ENCODE data around the gene WNT7B. TPM values are rescaled to one million over a fixed set of nuclear protein-coding genes. Genes with fewer than 3 reads are reported as not detected.

WNT7B gene
- total RNA-seq, 2 experiments from 2014 or later: not detected

- peaks cover 27 to 47% of the 10 kb centered on the region in 2 experiments for H3K27me3 ChIP-seq (ENCODE audit: control insufficient read depth in 1 of 2, insufficient read depth in 2 of 2, low read length in 2 of 2)
- Mint-ChIP-seq H3K4me1 (ENCODE audit: low read depth) (no peaks in the 10 kb centered on the region), H3K4me3 (no peak overlapping the region), H3K36me3 (ENCODE audit: low read depth) (no peaks in the 10 kb centered on the region), H3K27me3 (peaks cover 43% of the 10 kb centered on the region), H3K9me3 (no peaks in the 10 kb centered on the region), H3K27ac (no peak overlapping the region)
- no peak for ATAC-seq (ENCODE audit: poor library complexity)
- ChIA-PET CTCF (no interaction called here), POLR2A (no interaction called here)
- intact Hi-C loops (cut with DNase I, micrococcal nuclease): no loop called here
- H3K36me3 ChIP-seq (ENCODE audit: insufficient read depth, low read length): no peaks in the 10 kb centered on the region
- no peak overlapping the region for H3K4me3 ChIP-seq (ENCODE audit: low read length)
- no peaks in the 10 kb centered on the region for H3K4me1 ChIP-seq (ENCODE audit: insufficient read depth, low read length)
- TF ChIP-seq CTCF (IDR thresholded peaks at IDR 0.05): no peak
- H3K9me3 ChIP-seq (ENCODE audit: control insufficient read depth in 1 of 2, insufficient read depth in 1 of 2, low read length in 2 of 2): peaks cover 0 to 30% of the 10 kb centered on the region in 2 experiments
- H3K27ac ChIP-seq (ENCODE audit: low read depth in 1 of 2, low read length in 2 of 2): no peak overlapping the region
- DNase-seq: no peak
Measured at GRCh38 chr22:45885171-45885840, 91.7 kb downstream of the WNT7B start.

DNA sequence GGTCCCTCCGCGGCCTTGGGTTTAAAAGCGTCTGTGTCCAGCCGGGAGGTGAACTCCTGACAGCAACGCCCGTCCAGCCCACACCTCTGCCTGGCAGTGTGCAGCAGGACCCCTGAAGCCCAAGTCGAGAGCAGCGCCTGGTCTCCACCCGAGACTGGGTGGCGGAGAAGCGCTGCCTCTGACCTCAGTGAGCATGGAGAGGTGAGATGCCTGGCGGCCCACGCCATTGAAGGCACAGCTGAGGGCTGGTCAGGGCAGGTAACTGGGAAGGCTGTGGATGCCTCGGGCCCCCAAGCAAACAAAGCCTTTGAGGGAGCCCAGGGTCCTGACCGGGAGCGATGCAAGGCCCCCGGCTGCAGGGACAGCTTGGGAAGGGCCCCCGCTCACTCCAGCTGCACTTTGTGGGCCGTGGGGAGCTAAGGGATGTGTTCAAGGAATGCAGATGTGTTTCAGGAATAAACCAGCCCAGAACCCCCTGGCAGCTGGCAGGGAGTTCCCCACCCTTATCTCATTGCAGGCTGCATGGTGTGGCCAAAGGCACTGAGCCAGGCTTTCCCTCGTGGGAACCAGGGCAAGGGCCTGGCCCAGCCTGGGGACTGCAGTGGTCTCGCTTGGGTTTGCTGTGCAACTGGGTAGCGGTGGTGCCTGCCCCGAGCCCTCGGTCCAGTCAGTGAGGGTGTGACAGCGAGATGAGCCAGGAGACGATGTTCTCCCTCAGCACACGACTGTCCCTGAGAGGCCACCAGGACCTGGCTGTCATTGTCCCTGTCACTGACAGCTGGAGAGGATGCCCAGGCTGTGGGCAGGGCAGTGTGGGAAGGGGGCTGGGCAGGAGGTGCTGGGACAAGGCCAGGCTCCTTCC, 92.5 kb downstream of the WNT7B start:
- no peak overlapping the region for H3K4me3 Mint-ChIP-seq
- ATAC-seq (ENCODE audit: poor library complexity) (no peak), DNase-seq (no peak)
- H3K4me3 ChIP-seq (ENCODE audit: low read length): no peak overlapping the region
- CTCF ChIA-PET: no interaction called here
- H3K9me3 ChIP-seq (ENCODE audit: control insufficient read depth in 1 of 2, insufficient read depth in 1 of 2, low read length in 2 of 2): peaks cover 0 to 25% of the 10 kb centered on the region in 2 experiments
- no peak overlapping the region for H3K27ac ChIP-seq (ENCODE audit: low read depth in 1 of 2, low read length in 2 of 2)
- H3K27me3 ChIP-seq (ENCODE audit: control insufficient read depth in 1 of 2, insufficient read depth in 2 of 2, low read length in 2 of 2): peaks cover 28 to 48% of the 10 kb centered on the region in 2 experiments
- no peaks in the 10 kb centered on the region for H3K36me3 Mint-ChIP-seq (ENCODE audit: low read depth)
- intact Hi-C loops (cut with DNase I, micrococcal nuclease): no loop called here
- H3K27me3 Mint-ChIP-seq: peaks cover 50% of the 10 kb centered on the region
- H3K27ac Mint-ChIP-seq: no peak overlapping the region
- H3K4me1 ChIP-seq (ENCODE audit: insufficient read depth, low read length): no peaks in the 10 kb centered on the region
- no peaks in the 10 kb centered on the region for H3K36me3 ChIP-seq (ENCODE audit: insufficient read depth, low read length)
- no peak for TF ChIP-seq CTCF (IDR thresholded peaks at IDR 0.05)
- POLR2A ChIA-PET: no interaction called here
- no peaks in the 10 kb centered on the region for H3K4me1 Mint-ChIP-seq (ENCODE audit: low read depth)
- H3K9me3 Mint-ChIP-seq: no peaks in the 10 kb centered on the region

GRCh38 chr22:45883811-45884170, 93.2 kb downstream of the WNT7B start:
- Histone ChIP-seq H3K4me3 (ENCODE audit: low read length) (no peak overlapping the region), H3K4me1 (ENCODE audit: insufficient read depth, low read length) (no peaks in the 10 kb centered on the region), H3K27me3 (ENCODE audit: control insufficient read depth in 1 of 2, insufficient read depth in 2 of 2, low read length in 2 of 2) (peaks cover 28 to 43% of the 10 kb centered on the region in 2 experiments), H3K36me3 (ENCODE audit: insufficient read depth, low read length) (no peaks in the 10 kb centered on the region), H3K9me3 (ENCODE audit: control insufficient read depth in 1 of 2, insufficient read depth in 1 of 2, low read length in 2 of 2) (peaks cover 0 to 20% of the 10 kb centered on the region in 2 experiments), H3K27ac (ENCODE audit: low read depth in 1 of 2, low read length in 2 of 2) (no peak overlapping the region)
- H3K9me3 Mint-ChIP-seq: no peaks in the 10 kb centered on the region
- no peaks in the 10 kb centered on the region for H3K4me1 Mint-ChIP-seq (ENCODE audit: low read depth)
- H3K27me3 Mint-ChIP-seq: peaks cover 53% of the 10 kb centered on the region
- H3K27ac Mint-ChIP-seq: no peak overlapping the region
- ATAC-seq (ENCODE audit: poor library complexity): no peak
- no peak overlapping the region for H3K4me3 Mint-ChIP-seq
- intact Hi-C loops (cut with DNase I, micrococcal nuclease): no loop called here
- no peak for TF ChIP-seq CTCF (IDR thresholded peaks at IDR 0.05)
- ChIA-PET POLR2A (no interaction called here), CTCF (no interaction called here)
- no peak for DNase-seq
- H3K36me3 Mint-ChIP-seq (ENCODE audit: low read depth): no peaks in the 10 kb centered on the region

All from CD4-positive, alpha-beta T cell (primary cell).